Measurements from ENCODE around the gene FARP1.

The FARP1 gene

DNA sequence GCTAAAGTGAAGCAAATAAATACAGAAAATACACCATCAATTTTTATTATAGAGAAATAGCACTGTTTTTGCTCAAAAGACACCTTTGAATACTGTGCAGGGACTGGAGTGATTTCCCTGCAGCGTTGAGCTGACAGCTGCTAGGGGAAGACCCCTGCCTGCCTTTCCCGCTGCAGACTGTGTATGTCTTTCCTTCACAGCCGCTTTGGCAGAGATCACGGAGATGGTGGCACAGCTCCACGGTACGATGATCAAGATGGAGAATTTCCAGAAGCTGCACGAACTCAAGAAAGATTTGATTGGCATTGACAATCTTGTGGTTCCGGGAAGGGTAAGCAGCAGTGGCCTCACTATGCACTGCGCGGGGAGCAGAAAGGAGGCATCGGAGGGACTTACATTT, 292.5 kb downstream of the FARP1 start:
- no peaks in the 10 kb centered on the region for H3K27me3 ChIP-seq (replicated peaks; ENCODE audit: control insufficient read depth, insufficient read depth, low read length)
- no peak overlapping the region for H3K4me3 ChIP-seq (replicated peaks; ENCODE audit: low read depth, low read length)
- TF ChIP-seq, protein P1, sequence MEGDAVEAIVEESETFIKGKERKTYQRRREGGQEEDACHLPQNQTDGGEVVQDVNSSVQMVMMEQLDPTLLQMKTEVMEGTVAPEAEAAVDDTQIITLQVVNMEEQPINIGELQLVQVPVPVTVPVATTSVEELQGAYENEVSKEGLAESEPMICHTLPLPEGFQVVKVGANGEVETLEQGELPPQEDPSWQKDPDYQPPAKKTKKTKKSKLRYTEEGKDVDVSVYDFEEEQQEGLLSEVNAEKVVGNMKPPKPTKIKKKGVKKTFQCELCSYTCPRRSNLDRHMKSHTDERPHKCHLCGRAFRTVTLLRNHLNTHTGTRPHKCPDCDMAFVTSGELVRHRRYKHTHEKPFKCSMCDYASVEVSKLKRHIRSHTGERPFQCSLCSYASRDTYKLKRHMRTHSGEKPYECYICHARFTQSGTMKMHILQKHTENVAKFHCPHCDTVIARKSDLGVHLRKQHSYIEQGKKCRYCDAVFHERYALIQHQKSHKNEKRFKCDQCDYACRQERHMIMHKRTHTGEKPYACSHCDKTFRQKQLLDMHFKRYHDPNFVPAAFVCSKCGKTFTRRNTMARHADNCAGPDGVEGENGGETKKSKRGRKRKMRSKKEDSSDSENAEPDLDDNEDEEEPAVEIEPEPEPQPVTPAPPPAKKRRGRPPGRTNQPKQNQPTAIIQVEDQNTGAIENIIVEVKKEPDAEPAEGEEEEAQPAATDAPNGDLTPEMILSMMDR (IDR thresholded peaks at IDR 0.05; ENCODE audit: insufficient read depth, low read length, poor library complexity, severe bottlenecking): no peak
- no peak for DNase-seq (ENCODE audit: extremely low read depth, insufficient read length)
- no peaks in the 10 kb centered on the region for H3K36me3 ChIP-seq (ENCODE audit: control insufficient read depth, insufficient read depth, low read length)

DNA sequence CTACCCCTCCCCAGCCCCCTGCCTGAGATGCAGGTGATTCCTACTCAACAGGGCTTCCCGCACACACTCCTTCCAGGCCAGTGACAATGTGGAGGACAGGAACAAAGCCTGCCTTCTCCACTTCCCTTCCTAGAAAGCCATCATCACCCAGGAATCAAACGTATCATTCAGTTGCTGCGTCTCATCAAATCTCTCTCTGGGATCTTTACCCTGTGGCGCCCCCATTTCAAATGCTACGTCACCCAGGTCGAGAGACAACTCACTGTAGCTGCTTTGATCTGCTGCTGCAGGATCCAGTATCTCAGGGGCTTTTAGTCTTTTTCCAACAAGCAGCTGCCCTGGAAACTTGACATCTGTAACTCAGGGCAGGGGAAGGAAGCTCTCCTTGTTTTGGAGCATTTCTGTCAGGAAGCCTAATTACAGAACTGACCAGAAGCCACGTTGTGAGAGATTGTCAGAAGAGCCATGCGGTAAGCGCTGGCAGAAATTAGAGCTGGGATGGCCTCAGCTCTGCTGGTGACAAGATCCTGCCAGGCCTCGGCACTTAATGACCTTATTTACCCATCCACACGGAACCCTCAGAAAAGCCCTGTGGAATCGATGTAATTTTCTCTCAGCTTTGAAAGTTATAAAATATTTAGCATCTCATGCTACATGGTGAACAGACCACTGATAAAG, 293.5 kb downstream of the FARP1 start:
- DNase-seq (ENCODE audit: extremely low read depth, insufficient read length): no peak
- TF ChIP-seq, protein P1 (IDR thresholded peaks at IDR 0.05; ENCODE audit: insufficient read depth, low read length, poor library complexity, severe bottlenecking): no peak
- Histone ChIP-seq H3K36me3 (ENCODE audit: control insufficient read depth, insufficient read depth, low read length) (no peaks in the 10 kb centered on the region), H3K27me3 (replicated peaks; ENCODE audit: control insufficient read depth, insufficient read depth, low read length) (no peaks in the 10 kb centered on the region), H3K4me3 (replicated peaks; ENCODE audit: low read depth, low read length) (no peak overlapping the region)

DNA sequence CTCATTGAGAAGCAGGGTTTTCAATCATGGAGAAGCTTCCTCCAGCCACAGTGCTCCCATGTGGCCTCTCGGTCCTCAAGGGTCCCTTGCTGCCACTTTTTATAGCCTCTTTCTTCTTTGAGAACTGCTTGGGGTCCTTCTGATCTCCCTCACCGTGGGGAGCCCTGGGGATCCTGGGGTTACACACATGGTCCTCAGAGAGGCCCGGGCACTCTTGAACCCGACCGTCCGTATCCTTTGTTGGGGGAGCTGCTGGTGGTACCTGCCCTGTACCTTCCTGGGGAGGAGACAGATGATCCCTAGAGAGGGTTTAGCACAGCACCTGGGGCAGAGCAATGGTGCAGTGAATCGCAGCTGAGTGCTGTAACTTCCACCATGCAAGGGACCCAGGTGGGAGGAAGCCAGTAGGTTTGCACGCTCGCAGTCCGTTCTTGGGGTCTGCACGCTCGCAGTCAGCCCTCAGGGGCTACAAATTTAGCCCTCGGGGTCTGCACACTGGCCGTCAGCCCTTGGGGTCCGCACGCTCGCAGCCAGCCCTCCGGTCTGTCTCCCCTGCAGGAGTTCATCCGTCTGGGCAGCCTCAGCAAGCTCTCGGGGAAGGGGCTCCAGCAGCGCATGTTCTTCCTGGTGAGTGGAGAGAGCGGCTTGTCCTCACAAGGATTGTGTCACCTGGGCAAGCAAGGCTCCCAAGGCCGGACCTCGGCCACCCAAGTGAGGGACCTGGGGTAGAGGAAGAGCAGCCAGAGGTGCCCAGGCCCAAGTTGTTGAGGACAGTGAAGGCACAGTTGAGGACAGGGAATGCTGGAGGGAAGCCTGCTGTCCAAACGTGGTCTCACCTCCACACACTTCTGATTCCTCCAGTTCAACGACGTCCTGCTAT, 295.6 kb downstream of the FARP1 start:
- no peaks in the 10 kb centered on the region for H3K27me3 ChIP-seq (replicated peaks; ENCODE audit: control insufficient read depth, insufficient read depth, low read length)
- H3K4me3 ChIP-seq (replicated peaks; ENCODE audit: low read depth, low read length): no peak overlapping the region
- no peaks in the 10 kb centered on the region for H3K36me3 ChIP-seq (ENCODE audit: control insufficient read depth, insufficient read depth, low read length)
- DNase-seq (ENCODE audit: extremely low read depth, insufficient read length): no peak
- TF ChIP-seq, protein P1 (IDR thresholded peaks at IDR 0.05; ENCODE audit: insufficient read depth, low read length, poor library complexity, severe bottlenecking): no peak

DNA sequence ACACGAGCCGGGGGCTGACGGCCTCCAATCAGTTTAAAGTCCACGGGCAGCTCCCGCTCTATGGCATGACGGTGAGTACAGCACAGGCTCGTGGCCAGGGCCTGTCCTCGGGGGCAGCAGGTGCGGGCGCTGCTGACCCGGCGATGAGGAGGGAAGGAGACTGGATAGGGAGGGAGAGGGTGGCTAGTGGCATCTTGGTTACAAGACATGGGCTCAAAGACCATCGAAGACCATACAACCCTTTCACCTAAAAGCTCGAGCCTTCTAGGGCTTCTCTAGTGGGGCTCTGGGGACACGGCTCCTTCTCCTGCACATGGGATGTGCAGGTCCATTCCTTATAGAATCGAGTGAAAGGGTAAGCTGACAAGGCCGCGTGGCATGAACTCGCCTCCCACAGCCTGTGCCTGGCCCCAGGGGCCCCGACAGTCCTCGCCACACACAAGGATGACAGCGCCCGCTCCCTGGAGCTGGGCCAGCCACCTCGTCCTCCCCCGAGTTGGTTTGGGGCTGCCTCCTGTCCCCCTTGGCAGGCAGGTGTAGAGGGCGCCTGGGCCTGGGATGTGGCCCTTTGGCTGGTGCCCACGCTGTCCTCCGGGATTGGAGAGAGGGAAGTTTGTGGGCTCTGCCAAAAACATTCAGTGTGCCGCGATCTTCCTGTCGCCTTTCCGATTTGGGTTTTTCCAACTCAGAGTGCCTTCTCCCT, 296.4 kb downstream of the FARP1 start:
- Histone ChIP-seq H3K4me3 (replicated peaks; ENCODE audit: low read depth, low read length) (no peak overlapping the region), H3K36me3 (ENCODE audit: control insufficient read depth, insufficient read depth, low read length) (no peaks in the 10 kb centered on the region), H3K27me3 (replicated peaks; ENCODE audit: control insufficient read depth, insufficient read depth, low read length) (no peaks in the 10 kb centered on the region)
- no peak for DNase-seq (ENCODE audit: extremely low read depth, insufficient read length)
- TF ChIP-seq, protein P1 (IDR thresholded peaks at IDR 0.05; ENCODE audit: insufficient read depth, low read length, poor library complexity, severe bottlenecking): no peak

DNA sequence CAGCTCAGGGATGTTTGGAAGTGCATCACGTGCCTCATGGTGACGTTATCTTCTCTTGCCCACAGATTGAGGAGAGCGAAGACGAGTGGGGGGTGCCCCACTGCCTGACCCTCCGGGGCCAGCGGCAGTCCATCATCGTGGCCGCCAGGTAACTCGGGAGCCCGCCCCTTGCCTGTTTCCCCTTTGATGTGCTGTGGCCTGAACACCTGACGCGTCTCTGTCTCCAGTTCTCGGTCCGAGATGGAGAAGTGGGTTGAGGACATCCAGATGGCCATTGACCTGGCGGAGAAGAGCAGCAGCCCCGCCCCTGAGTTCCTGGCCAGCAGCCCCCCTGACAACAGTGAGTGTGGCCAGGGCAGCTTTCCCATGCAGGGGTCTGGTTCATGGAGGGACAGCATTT, 297.0 kb downstream of the FARP1 start:
- TF ChIP-seq, protein P1 (IDR thresholded peaks at IDR 0.05; ENCODE audit: insufficient read depth, low read length, poor library complexity, severe bottlenecking): no peak
- Histone ChIP-seq H3K36me3 (ENCODE audit: control insufficient read depth, insufficient read depth, low read length) (no peaks in the 10 kb centered on the region), H3K4me3 (replicated peaks; ENCODE audit: low read depth, low read length) (no peak overlapping the region), H3K27me3 (replicated peaks; ENCODE audit: control insufficient read depth, insufficient read depth, low read length) (no peaks in the 10 kb centered on the region)
- DNase-seq (ENCODE audit: extremely low read depth, insufficient read length): no peak

Measured in GM06990 (cell line).